ENCODE measurements around the gene MAPK4.

- TF ChIP-seq CTCF (IDR thresholded peaks at IDR 0.05; ENCODE audit: insufficient read depth, low read depth, low read length) (no peak), EZH2 (IDR thresholded peaks at IDR 0.05; ENCODE audit: insufficient read depth, low read length) (no peak)
These were observed 115.2 kb downstream of the MAPK4 start for GRCh38 chr18:50675043-50675442.
